ENCODE results near the gene HTR6.

The HTR6 gene

GRCh38 chr1:19689856-19690255, 25.2 kb downstream of the HTR6 start:
- DNase-seq, result no peak

GRCh38 chr1:19690342-19690741, 25.7 kb downstream of the HTR6 start:
- no peak for DNase-seq

- DNase-seq, result no peak
These were observed 29.6 kb downstream of the HTR6 start for GRCh38 chr1:19694298-19694697.

DNA sequence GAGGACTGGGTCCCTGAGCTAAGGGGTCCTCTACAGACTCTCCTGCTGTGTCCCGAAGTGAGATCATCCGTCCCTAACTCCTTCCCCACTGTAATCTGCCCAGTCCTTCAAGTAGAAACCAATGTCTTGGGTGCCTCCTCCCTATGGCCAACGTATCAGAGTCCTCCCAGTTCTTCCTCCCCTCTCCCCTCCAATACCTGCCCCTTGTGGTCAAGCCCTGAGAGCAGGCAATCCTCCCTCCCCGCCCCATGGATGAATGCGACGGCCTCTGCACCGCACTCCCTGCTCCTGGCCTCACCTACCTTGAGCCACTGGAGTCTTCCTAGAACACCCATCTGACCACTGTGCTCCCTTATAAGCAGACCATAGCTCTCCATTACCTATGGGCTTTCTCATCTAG, 31.1 kb downstream of the HTR6 start:
- no peak for DNase-seq

DNA sequence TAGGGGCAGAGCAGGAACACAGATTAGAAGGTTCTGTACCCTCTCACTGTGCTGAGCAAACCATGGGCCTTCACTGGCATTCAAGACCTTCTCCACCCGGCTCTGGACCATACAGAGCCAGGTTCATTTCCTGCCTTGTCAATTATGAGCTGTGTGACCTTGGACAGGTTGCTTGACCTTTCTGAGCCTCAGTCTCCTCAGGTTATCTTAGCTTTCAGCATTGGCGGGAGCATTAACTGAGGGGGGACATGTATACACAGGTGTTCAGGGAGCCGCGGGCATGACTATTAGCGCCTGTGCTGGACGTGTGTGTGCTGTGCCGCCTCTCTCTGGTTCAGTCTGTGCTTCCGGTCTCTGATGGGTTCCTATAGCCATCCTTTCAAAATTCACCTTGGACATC, 32.1 kb downstream of the HTR6 start:
- no peak for DNase-seq

- no peak for DNase-seq
These were observed 33.5 kb downstream of the HTR6 start for GRCh38 chr1:19698181-19698580.

GRCh38 chr1:19700079-19700777, 35.6 kb downstream of the HTR6 start:
- DNase-seq, result no peak

DNA sequence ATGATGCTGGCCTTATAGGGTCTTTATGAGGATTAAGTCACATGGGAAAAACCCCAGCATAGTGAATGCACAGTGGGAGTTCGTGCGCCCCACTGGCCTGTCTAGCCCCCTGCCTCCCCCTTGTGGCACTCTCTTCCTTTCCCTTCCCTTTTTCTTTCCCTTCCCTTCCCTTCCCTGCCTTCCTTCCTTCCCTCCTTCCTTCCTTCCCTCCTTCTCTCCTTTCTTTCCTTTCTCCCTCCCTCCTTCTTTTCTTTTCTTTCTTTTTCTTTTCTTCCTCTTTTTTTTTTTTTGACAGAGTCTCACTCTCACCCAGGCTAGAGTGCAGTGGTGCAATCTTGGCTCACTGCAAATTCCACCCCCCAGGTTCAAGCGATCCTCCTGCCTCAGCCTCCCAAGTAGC, 38.6 kb downstream of the HTR6 start:
- DNase-seq, result no peak

- peak; percentile 28 for DNase-seq
These were observed 39.8 kb downstream of the HTR6 start for GRCh38 chr1:19704247-19705113.

GRCh38 chr1:19705464-19705863, 40.8 kb downstream of the HTR6 start:
- DNase-seq, result no peak

DNA sequence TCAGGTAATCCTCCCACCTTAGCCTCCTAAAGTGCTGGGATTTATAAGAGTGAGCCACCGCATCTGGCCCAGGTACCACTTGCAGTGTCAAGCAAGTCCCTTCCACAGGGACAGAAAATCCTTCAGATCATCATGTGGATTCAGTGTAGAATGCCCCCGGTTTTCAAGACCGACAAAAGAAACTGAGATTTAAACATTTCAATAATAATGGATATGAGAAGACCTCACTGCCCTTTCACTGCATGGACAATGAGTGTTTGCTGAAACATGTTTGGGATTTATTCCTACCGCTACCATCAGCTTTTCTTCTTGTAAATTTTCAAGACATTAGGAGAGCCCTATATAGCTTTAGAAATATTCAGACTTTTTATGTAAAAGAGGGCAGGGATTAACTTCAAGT, 41.5 kb downstream of the HTR6 start:
- DNase-seq, result no peak

DNA sequence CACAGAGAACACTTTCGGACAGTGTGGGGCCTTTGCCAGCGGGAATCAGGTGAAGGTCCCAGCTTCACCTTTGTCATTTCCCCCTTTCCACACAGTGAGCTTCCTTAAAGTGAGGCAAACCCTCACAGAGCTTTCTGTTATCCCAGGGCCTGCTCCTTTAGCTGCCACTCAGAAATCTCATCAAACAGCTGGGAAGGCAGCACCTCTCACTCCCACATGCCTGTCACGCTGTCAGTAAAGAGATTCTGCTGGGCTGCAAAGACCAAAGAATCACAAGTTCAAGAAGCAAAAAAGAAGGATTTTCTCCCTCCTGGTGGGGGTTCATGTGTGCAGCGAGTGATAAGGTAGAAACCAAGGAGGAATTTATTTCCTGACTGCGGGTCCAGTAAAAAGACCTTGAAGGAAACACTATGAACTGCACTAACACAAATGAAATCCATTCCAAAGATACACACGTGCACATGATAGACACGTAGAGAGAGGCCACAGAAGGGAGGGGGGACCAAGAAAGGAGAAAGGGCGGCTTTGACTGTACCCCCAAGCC, 44.0 kb downstream of the HTR6 start:
- no peak for DNase-seq

- DNase-seq, result no peak
These were observed 44.7 kb downstream of the HTR6 start for GRCh38 chr1:19709260-19709793.

GRCh38 chr1:19710825-19711611, 46.3 kb downstream of the HTR6 start:
- DNase-seq, result no peak

- no peak for DNase-seq
These were observed 48.3 kb downstream of the HTR6 start for GRCh38 chr1:19712928-19713327.

GRCh38 chr1:19715334-19716203, 50.9 kb downstream of the HTR6 start:
- peak; percentile 87 for DNase-seq

GRCh38 chr1:19717467-19717866, 52.8 kb downstream of the HTR6 start:
- no peak for DNase-seq

GRCh38 chr1:19720174-19720573, 55.5 kb downstream of the HTR6 start:
- no peak for DNase-seq

GRCh38 chr1:19720973-19721372, 56.3 kb downstream of the HTR6 start:
- DNase-seq, result no peak

- no peak for DNase-seq
These were observed 59.2 kb downstream of the HTR6 start for GRCh38 chr1:19723874-19724273.

DNA sequence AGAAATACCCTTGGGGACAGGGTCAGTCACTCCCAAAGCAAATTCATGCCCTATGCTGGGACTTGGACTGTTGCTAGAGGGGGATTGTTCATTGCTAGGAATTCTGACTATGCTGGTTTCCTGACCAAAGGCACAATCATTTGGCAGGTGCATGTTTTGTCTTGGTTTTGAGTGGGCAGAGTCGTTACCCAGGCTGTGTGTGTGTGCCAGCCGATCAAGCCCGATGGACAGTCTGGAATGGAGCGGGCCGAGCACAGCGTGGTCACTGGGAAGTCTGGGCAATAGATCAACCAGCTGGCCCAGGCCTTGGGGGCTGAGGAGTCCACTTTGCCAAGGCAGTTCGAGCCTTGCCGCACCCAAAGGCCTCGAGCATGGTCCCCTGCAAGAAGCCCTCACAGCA, 60.9 kb downstream of the HTR6 start:
- DNase-seq, result no peak

All from amniotic stem cell (primary cell).